Measurements from ENCODE around the gene CADPS2. TPM values are rescaled to one million over a fixed set of nuclear protein-coding genes. Genes with fewer than 3 reads are reported as not detected.

Gene CADPS2
- total RNA-seq, 1 donor from 2014 or later = 6.4 TPM

DNA sequence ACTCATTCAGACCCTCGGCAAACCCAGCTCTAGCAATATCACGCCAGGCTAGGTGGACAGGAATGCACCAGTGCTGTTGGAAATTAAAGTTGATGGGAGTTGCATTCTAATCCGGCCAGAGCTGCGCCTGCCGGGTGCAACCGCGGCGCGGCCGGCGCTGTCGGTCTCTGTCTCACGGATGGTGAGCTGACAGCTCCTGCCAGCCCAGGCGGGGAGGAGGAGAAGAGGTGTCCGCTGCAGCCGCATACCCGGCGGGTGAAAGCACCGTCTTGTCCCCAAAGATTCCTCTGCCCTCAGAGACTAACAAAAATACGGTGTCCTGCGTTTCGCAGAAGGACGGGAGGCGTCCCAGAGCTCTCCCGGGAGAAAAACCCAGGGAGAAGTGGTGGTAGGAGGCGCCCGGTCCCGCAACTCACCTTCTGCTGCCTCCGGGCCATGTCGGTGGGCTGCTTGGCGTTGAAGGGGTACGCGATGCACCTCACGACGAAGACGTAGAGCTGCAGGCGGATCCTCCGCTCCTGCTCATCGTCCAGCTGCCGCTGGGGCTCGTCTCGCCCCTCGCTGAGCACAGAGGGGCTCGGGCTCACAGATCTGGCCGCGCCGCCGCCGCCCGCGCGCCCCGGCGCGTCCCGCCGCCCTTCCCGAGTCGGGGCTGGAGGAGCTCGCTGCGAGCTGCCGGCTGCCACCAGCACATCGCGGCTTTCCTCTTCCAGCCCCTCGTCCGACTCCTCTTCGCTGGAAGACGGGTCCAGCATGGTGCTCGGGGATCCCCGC lies 490 bp downstream of the CADPS2 start:
- peak overlapping the region; percentile 96 for H2AFZ ChIP-seq (ENCODE audit: low read depth, low read length)
- Mint-ChIP-seq H3K27ac (ENCODE audit: unreplicated experiment) (peak overlapping the region; percentile 86), H3K27me3 (ENCODE audit: low read depth, unreplicated experiment) (peaks cover 2% of the 10 kb centered on the region)

DNA sequence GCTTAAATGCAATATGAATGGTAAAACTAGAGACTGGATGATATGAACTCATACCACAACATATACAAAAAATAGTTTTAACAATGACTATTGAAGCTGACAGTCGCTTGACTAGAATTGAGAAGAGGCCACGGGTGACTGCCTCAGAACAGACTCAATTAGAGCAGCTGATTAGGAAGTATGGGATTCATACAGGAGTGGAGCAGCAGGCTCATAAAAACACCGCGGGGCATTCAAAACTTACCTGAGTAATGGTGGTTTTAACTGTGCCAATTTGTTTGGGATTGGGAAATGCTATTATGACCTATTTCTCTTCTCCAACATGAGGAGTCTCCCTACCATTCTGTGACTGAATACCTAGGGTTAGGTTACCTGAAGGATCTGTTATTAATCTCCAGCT lies 2.1 kb downstream of the CADPS2 start:
- Histone ChIP-seq H3K27ac (ENCODE audit: low read depth, low read length) (no peak overlapping the region), H3K9me3 (ENCODE audit: insufficient read depth, low read depth, low read length) (no peaks in the 10 kb centered on the region), H3K36me3 (ENCODE audit: insufficient read depth, low read length) (no peaks in the 10 kb centered on the region), H3K9ac (ENCODE audit: low read length) (no peak overlapping the region), H4K20me1 (ENCODE audit: insufficient read depth, low read length) (no peaks in the 10 kb centered on the region), H3K27me3 (ENCODE audit: insufficient read depth, low read length) (no peaks in the 10 kb centered on the region), H3K4me2 (ENCODE audit: low read length) (no peak overlapping the region), H3K79me2 (ENCODE audit: insufficient read depth, low read length) (no peaks in the 10 kb centered on the region), H2AFZ (ENCODE audit: low read depth, low read length) (no peak overlapping the region), H3K4me3 (ENCODE audit: insufficient read depth, low read depth, low read length) (no peak overlapping the region), H3K4me1 (ENCODE audit: insufficient read depth, low read length) (peaks cover 4% of the 10 kb centered on the region)
- no peak overlapping the region for H3K27ac Mint-ChIP-seq (ENCODE audit: unreplicated experiment)
- peak overlapping the region; percentile 94 for H3K4me3 Mint-ChIP-seq (ENCODE audit: unreplicated experiment)
- FAIRE-seq (no peak), DNase-seq (ENCODE audit: low read depth) (no peak)
- H3K9me3 Mint-ChIP-seq (ENCODE audit: unreplicated experiment) = no peaks in the 10 kb centered on the region
- peaks cover 7% of the 10 kb centered on the region for H3K4me1 Mint-ChIP-seq (ENCODE audit: low read depth, unreplicated experiment)
- TF ChIP-seq, protein P1, sequence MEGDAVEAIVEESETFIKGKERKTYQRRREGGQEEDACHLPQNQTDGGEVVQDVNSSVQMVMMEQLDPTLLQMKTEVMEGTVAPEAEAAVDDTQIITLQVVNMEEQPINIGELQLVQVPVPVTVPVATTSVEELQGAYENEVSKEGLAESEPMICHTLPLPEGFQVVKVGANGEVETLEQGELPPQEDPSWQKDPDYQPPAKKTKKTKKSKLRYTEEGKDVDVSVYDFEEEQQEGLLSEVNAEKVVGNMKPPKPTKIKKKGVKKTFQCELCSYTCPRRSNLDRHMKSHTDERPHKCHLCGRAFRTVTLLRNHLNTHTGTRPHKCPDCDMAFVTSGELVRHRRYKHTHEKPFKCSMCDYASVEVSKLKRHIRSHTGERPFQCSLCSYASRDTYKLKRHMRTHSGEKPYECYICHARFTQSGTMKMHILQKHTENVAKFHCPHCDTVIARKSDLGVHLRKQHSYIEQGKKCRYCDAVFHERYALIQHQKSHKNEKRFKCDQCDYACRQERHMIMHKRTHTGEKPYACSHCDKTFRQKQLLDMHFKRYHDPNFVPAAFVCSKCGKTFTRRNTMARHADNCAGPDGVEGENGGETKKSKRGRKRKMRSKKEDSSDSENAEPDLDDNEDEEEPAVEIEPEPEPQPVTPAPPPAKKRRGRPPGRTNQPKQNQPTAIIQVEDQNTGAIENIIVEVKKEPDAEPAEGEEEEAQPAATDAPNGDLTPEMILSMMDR (IDR thresholded peaks at IDR 0.05; ENCODE audit: insufficient read depth, low read depth, low read length) = no peak
- TF ChIP-seq EZH2 (IDR thresholded peaks at IDR 0.05; ENCODE audit: insufficient read depth, low read length) = no peak
- H3K27me3 Mint-ChIP-seq (ENCODE audit: low read depth, unreplicated experiment) = peaks cover under 1% of the 10 kb centered on the region
- no peaks in the 10 kb centered on the region for H3K36me3 Mint-ChIP-seq (ENCODE audit: low read depth, unreplicated experiment)

More for the DNA sequence above, 490 bp downstream of the CADPS2 start:
- FAIRE-seq (no peak), DNase-seq (ENCODE audit: low read depth) (peak; percentile 26)
- Mint-ChIP-seq H3K4me1 (ENCODE audit: low read depth, unreplicated experiment) (peaks cover 7% of the 10 kb centered on the region), H3K4me3 (ENCODE audit: unreplicated experiment) (peak overlapping the region; percentile 94), H3K36me3 (ENCODE audit: low read depth, unreplicated experiment) (no peaks in the 10 kb centered on the region), H3K9me3 (ENCODE audit: unreplicated experiment) (no peaks in the 10 kb centered on the region)
- Histone ChIP-seq H3K36me3 (ENCODE audit: insufficient read depth, low read length) (no peaks in the 10 kb centered on the region), H4K20me1 (ENCODE audit: insufficient read depth, low read length) (no peaks in the 10 kb centered on the region), H3K4me2 (ENCODE audit: low read length) (peak overlapping the region; percentile 90), H3K79me2 (ENCODE audit: insufficient read depth, low read length) (no peaks in the 10 kb centered on the region), H3K27me3 (ENCODE audit: insufficient read depth, low read length) (no peaks in the 10 kb centered on the region), H3K27ac (ENCODE audit: low read depth, low read length) (peak overlapping the region; percentile 58), H3K4me1 (ENCODE audit: insufficient read depth, low read length) (peaks cover 4% of the 10 kb centered on the region), H3K9ac (ENCODE audit: low read length) (peak overlapping the region; percentile 81), H3K9me3 (ENCODE audit: insufficient read depth, low read depth, low read length) (no peaks in the 10 kb centered on the region), H3K4me3 (ENCODE audit: insufficient read depth, low read depth, low read length) (peak overlapping the region; percentile 90)
- TF ChIP-seq, protein P1 (IDR thresholded peaks at IDR 0.05; ENCODE audit: insufficient read depth, low read depth, low read length) = no peak
- no peak for TF ChIP-seq EZH2 (IDR thresholded peaks at IDR 0.05; ENCODE audit: insufficient read depth, low read length)
